Lower lobe of right lung (tissue), 2 donors: ENCODE results near the gene CDK8. TPM values are rescaled to one million over a fixed set of nuclear protein-coding genes. Genes with fewer than 3 reads are reported as not detected.
A peak's percentile ranks its signal among the peaks of the same experiment; 100 is the strongest.

Experiments used
- ATAC-seq, 2 donors: fragments of 200-7000 bp; cut with Tn5 transposase; one replicate each; pipeline ENCODE4 v1.9.1; 2020 to 2022; ENCODE audit warnings: mild to moderate bottlenecking in 2 of 2, moderate library complexity in 2 of 2
- DNase-seq: peaks from one replicate; pipeline ENCODE4 v3.0.0-alpha.2; 2020
- H3K27ac ChIP-seq: fragments of 200-600 bp; one replicate; pipeline ENCODE4 v1.8.0; 2022
- H3K27me3 ChIP-seq: fragments of 200-600 bp; one replicate; pipeline ENCODE4 v1.8.0; 2022; ENCODE audit warnings: low read depth
- H3K36me3 ChIP-seq: fragments of 200-600 bp; one replicate; pipeline ENCODE4 v1.8.0; 2022; ENCODE audit warnings: mild to moderate bottlenecking
- H3K4me1 ChIP-seq: fragments of 200-600 bp; one replicate; pipeline ENCODE4 v1.8.0; 2022
- H3K4me3 ChIP-seq: fragments of 200-600 bp; one replicate; pipeline ENCODE4 v1.8.0; 2022; ENCODE audit warnings: mild to moderate bottlenecking
- H3K9me3 ChIP-seq: fragments of 200-600 bp; one replicate; pipeline ENCODE4 v1.8.0; 2022
- intact Hi-C: fragments of 100-400 bp; cut with DNase I; formaldehyde crosslinking; loops from one replicate; pipeline ENCODE4 v1.11.0; 2022
- total RNA-seq: library from RNA; stranded (reverse); fragmentation: NEBNext Ultra II Directional; extraction: Animal tissue kit (Norgen Biotek cat#: 25700); gene quantifications from one replicate; pipeline ENCODE4 v1.2.1, GENCODE V29; 2021
- TF ChIP-seq, protein P1 (sequence below): fragments of 200-600 bp; IDR thresholded peaks from one replicate; pipeline ENCODE4 v1.8.0; 2022; ENCODE audit warnings: antibody characterized with exemption, mild to moderate bottlenecking
- donor health status: DM: no; HTN: yes; CAD: no; lungs with severe emphysema.

The CDK8 gene
- total RNA-seq, 1 donor from 2014 or later: 10.3 TPM

DNA sequence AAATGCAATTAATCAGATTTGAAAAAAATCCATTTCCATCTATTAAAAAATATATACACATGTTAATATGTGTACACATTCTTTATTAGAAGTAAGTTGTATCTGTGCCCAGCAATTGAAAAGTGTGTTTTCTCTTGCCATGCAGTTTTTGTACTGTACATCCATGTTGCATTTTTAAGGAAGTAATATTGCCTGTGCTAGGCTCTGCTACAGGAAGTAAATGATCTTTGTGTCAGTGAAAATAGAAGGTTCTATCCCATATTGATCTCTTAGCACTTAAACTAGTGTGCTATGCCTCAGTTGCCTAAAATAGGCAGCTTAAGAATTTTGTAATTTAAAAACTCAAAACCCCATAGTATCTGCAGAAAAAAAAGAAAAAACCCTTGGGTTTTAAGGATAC, 122.5 kb downstream of the CDK8 start:
- H3K27me3 ChIP-seq: no peaks in the 10 kb centered on the region
- DNase-seq (no peak), ATAC-seq (no peak)
- intact Hi-C loops: no loop called here
- no peak overlapping the region for H3K4me3 ChIP-seq
- H3K4me1 ChIP-seq: no peaks in the 10 kb centered on the region
- H3K27ac ChIP-seq: no peak overlapping the region
- H3K36me3 ChIP-seq: no peaks in the 10 kb centered on the region
- TF ChIP-seq, protein P1, sequence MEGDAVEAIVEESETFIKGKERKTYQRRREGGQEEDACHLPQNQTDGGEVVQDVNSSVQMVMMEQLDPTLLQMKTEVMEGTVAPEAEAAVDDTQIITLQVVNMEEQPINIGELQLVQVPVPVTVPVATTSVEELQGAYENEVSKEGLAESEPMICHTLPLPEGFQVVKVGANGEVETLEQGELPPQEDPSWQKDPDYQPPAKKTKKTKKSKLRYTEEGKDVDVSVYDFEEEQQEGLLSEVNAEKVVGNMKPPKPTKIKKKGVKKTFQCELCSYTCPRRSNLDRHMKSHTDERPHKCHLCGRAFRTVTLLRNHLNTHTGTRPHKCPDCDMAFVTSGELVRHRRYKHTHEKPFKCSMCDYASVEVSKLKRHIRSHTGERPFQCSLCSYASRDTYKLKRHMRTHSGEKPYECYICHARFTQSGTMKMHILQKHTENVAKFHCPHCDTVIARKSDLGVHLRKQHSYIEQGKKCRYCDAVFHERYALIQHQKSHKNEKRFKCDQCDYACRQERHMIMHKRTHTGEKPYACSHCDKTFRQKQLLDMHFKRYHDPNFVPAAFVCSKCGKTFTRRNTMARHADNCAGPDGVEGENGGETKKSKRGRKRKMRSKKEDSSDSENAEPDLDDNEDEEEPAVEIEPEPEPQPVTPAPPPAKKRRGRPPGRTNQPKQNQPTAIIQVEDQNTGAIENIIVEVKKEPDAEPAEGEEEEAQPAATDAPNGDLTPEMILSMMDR: no peak
- H3K9me3 ChIP-seq: no peaks in the 10 kb centered on the region

DNA sequence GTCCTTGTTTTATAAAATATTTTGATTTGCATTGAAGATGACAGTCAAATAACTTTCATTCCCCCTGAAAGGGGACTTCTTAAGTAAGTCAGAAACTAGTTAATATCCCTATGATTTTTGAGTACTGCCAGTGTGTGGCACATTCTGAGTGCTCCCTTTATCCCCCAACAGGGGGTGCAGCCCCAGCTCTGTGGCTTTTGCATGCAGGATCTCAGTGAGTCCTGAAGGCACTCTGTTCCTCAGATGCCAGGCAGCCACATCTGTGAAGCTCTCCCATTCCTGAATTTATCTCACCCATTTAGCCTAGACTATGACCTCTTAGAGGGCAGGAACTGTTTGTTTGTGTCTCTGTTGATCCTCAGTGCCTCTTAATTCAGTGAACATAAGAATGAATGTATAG, 123.1 kb downstream of the CDK8 start:
- Histone ChIP-seq H3K27me3 (no peaks in the 10 kb centered on the region), H3K4me3 (no peak overlapping the region), H3K4me1 (no peaks in the 10 kb centered on the region), H3K36me3 (no peaks in the 10 kb centered on the region), H3K9me3 (no peaks in the 10 kb centered on the region), H3K27ac (no peak overlapping the region)
- TF ChIP-seq, protein P1: peak; percentile 32
- DNase-seq: no peak
- intact Hi-C loops: no loop called here
- peak; percentile 41 to 43 for ATAC-seq

DNA sequence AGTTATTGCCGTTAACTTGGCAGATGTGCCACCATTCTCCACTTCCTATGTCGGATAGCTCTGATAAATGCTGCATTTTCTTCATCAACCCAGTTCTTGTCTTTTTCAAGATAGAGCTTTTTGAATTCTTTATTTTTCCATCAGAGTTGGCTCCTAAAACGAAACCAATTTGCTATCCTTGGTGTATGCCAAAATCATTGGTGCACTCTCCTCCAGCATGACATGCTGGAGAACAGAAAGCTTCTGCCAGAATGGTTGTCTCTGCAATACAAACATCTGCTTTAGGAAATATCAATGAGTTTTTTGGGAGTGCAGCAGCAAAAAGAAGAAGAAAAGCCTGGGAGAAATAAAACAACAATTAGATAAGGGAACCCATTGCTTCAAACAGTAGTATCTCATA, 124.2 kb downstream of the CDK8 start:
- DNase-seq (no peak), ATAC-seq (no peak)
- Histone ChIP-seq H3K4me3 (no peak overlapping the region), H3K4me1 (no peaks in the 10 kb centered on the region), H3K27me3 (no peaks in the 10 kb centered on the region), H3K27ac (no peak overlapping the region), H3K36me3 (no peaks in the 10 kb centered on the region), H3K9me3 (no peaks in the 10 kb centered on the region)
- TF ChIP-seq, protein P1: no peak
- intact Hi-C loops: no loop called here

DNA sequence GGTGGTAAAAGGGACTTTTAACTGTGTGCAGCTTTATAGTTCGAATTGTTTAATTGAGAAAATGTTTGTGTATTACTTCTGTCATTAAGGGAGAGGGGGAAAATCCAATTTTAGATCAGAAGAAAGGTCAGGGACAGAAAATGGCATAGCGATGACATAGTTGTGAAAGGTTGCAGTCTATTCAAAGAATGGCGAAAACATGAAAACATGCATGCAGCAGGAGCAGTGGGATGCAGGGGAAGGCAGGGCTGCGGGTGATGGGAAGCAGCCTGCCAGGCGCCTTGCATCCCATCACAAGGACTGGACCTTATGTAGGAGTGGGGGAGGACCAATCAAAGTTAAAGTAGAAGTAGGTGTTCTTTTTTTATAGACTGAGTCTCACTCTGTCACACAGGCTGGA, 125.9 kb downstream of the CDK8 start:
- no peak overlapping the region for H3K4me3 ChIP-seq
- intact Hi-C loops: no loop called here
- no peaks in the 10 kb centered on the region for H3K9me3 ChIP-seq
- H3K27ac ChIP-seq: no peak overlapping the region
- H3K36me3 ChIP-seq: no peaks in the 10 kb centered on the region
- H3K4me1 ChIP-seq: no peaks in the 10 kb centered on the region
- TF ChIP-seq, protein P1: no peak
- no peaks in the 10 kb centered on the region for H3K27me3 ChIP-seq
- DNase-seq (no peak), ATAC-seq (no peak)

DNA sequence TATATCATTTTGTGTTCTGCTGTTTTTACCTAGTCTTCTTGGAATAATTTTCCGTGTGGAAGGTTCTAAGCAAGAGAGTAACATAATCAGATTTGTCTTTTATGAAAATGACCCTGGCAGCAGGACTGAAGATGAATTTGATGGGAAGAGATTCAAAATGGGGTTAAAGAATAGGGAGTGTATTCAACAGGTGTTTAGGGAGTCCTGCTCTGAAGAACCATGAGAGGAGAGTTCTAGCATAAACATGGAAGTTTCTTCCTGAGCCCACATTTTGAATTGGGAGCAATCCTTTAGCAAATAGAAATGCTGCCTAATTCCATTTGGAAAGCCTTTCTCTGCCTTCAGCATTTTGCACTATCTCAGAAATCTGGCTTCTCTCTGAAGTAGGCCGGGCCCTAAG, 127.0 kb downstream of the CDK8 start:
- Histone ChIP-seq H3K4me1 (no peaks in the 10 kb centered on the region), H3K27ac (no peak overlapping the region), H3K36me3 (peaks cover 5% of the 10 kb centered on the region), H3K4me3 (no peak overlapping the region), H3K9me3 (no peaks in the 10 kb centered on the region), H3K27me3 (no peaks in the 10 kb centered on the region)
- ATAC-seq: no peak
- intact Hi-C loops: no loop called here
- TF ChIP-seq, protein P1: no peak
- DNase-seq: no peak

DNA sequence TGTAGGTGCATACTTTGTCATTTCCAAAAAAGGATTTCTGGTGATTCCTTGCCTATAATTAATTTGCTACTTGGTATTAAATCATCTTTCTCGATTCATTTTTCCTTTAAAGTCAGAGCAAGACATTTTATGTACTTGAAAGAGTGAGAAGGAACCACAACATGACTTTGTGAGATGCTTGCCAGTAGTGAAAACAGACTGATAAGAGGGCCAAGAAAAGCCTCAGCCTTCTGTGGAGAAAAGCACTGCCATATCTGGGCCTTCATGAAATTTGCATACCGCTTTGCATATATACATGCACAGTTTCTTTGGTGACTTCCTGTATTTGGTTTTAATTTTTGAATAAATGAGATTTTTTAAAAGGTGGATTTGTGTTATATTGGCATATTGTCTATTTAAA, 128.4 kb downstream of the CDK8 start:
- Histone ChIP-seq H3K4me1 (no peaks in the 10 kb centered on the region), H3K27ac (no peak overlapping the region), H3K36me3 (peaks cover 9% of the 10 kb centered on the region), H3K27me3 (no peaks in the 10 kb centered on the region), H3K4me3 (no peak overlapping the region), H3K9me3 (no peaks in the 10 kb centered on the region)
- TF ChIP-seq, protein P1: no peak
- DNase-seq (no peak), ATAC-seq (no peak)
- intact Hi-C loops: no loop called here
